OCI-LY3 (cell line): ENCODE measurements around the gene SEMA6A.

ENCODE experiments used
- H2AFZ ChIP-seq: fragments of 200-600, 300-600 bp; shearing (Covaris generic); 2 replicates; pipeline ENCODE4 v1.6.0; 2014; ENCODE audit warnings: antibody characterized with exemption, low read depth, low read length
- H3K27ac ChIP-seq: fragments of 200-600, 300-600 bp; sonication (generic); 2 replicates; pipeline ENCODE4 v1.5.1; 2014; ENCODE audit warnings: mild to moderate bottlenecking, low read length, moderate library complexity, mixed read lengths
- H3K27me3 ChIP-seq: fragments of 200-600, 300-600 bp; sonication (generic); 2 replicates; pipeline ENCODE4 v1.6.1; 2014; ENCODE audit warnings: low read depth, low read length, mixed read lengths
- H3K36me3 ChIP-seq: fragments of 200-600, 300-600 bp; sonication (generic); replicated peaks from 2 replicates; pipeline ENCODE3; 2014; ENCODE audit warnings: low read depth, low read length, mixed read lengths
- H3K4me1 ChIP-seq: fragments of 300-600, 200-600 bp; sonication (generic); 2 replicates; pipeline ENCODE4 v1.6.1; 2014; ENCODE audit warnings: low read length, mixed read lengths
- H3K4me2 ChIP-seq: fragments of 200-600, 300-600 bp; sonication (generic); 2 replicates; pipeline ENCODE4 v1.6.1; 2014; ENCODE audit warnings: low read length, mixed read lengths
- H3K4me3 ChIP-seq: fragments of 300-600, 200-600 bp; sonication (generic); 2 replicates; pipeline ENCODE4 v1.5.1; 2014; ENCODE audit warnings: antibody characterized with exemption, mild to moderate bottlenecking, low read length, moderate library complexity
- H3K79me2 ChIP-seq: fragments of 300-600, 200-600 bp; shearing (Covaris generic); 2 replicates; pipeline ENCODE4 v1.6.1; 2014; ENCODE audit warnings: mild to moderate bottlenecking, low read length, mixed read lengths
- H3K9ac ChIP-seq: fragments of 300-600, 200-600 bp; shearing (Covaris generic); 2 replicates; pipeline ENCODE4 v1.6.0; 2014; ENCODE audit warnings: mild to moderate bottlenecking, low read length, moderate library complexity
- H3K9me3 ChIP-seq: fragments of 200-600, 300-600 bp; shearing (Covaris generic); 2 replicates; pipeline ENCODE4 v1.6.1; 2014; ENCODE audit warnings: low read length, mixed read lengths; ENCODE audit not compliant: insufficient read depth
- H4K20me1 ChIP-seq: fragments of 200-600, 300-600 bp; sonication (generic); 2 replicates; pipeline ENCODE4 v1.6.1; 2016; ENCODE audit warnings: low read length, mixed read lengths; ENCODE audit not compliant: insufficient read depth
- EZH2phosphoT487 ChIP-seq: fragments of 200-600 bp; shearing (Covaris generic); IDR thresholded peaks from 2 replicates; pipeline ENCODE4 v1.6.1; 2018; ENCODE audit warnings: antibody characterized with exemption, mixed run types, low read depth
- TF ChIP-seq, protein P1 (sequence below): fragments of 200-600, 300-600 bp; sonication (generic); IDR thresholded peaks from 2 replicates; pipeline ENCODE4 v1.5.1; 2014; ENCODE audit warnings: antibody characterized with exemption, low read length, low read depth

SEMA6A gene

GRCh38 chr5:116492776-116493175 is 81.8 kb downstream of the SEMA6A start:
- Histone ChIP-seq H3K27me3 (no peaks in the 10 kb centered on the region), H3K9ac (no peak overlapping the region), H2AFZ (no peak overlapping the region), H3K4me1 (no peaks in the 10 kb centered on the region), H3K36me3 (no peaks in the 10 kb centered on the region), H3K79me2 (no peaks in the 10 kb centered on the region), H3K4me2 (no peak overlapping the region), H4K20me1 (no peaks in the 10 kb centered on the region), H3K27ac (no peak overlapping the region), H3K9me3 (no peaks in the 10 kb centered on the region), H3K4me3 (no peak overlapping the region)
- TF ChIP-seq, protein P1, sequence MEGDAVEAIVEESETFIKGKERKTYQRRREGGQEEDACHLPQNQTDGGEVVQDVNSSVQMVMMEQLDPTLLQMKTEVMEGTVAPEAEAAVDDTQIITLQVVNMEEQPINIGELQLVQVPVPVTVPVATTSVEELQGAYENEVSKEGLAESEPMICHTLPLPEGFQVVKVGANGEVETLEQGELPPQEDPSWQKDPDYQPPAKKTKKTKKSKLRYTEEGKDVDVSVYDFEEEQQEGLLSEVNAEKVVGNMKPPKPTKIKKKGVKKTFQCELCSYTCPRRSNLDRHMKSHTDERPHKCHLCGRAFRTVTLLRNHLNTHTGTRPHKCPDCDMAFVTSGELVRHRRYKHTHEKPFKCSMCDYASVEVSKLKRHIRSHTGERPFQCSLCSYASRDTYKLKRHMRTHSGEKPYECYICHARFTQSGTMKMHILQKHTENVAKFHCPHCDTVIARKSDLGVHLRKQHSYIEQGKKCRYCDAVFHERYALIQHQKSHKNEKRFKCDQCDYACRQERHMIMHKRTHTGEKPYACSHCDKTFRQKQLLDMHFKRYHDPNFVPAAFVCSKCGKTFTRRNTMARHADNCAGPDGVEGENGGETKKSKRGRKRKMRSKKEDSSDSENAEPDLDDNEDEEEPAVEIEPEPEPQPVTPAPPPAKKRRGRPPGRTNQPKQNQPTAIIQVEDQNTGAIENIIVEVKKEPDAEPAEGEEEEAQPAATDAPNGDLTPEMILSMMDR = no peak
- no peak for TF ChIP-seq EZH2phosphoT487

- TF ChIP-seq, protein P1 = no peak
- no peak for TF ChIP-seq EZH2phosphoT487
- H3K4me3 ChIP-seq = no peak overlapping the region
- no peaks in the 10 kb centered on the region for H3K4me1 ChIP-seq
- H3K9ac ChIP-seq = no peak overlapping the region
- no peak overlapping the region for H3K4me2 ChIP-seq
- no peaks in the 10 kb centered on the region for H3K79me2 ChIP-seq
- no peaks in the 10 kb centered on the region for H3K36me3 ChIP-seq
- H2AFZ ChIP-seq = no peak overlapping the region
- no peaks in the 10 kb centered on the region for H3K9me3 ChIP-seq
- no peaks in the 10 kb centered on the region for H3K27me3 ChIP-seq
- no peaks in the 10 kb centered on the region for H4K20me1 ChIP-seq
- H3K27ac ChIP-seq = no peak overlapping the region
Observed at GRCh38 chr5:116492016-116492623, 82.5 kb downstream of the SEMA6A start.

GRCh38 chr5:116488356-116489041 is 86.1 kb downstream of the SEMA6A start:
- no peaks in the 10 kb centered on the region for H3K4me1 ChIP-seq
- H4K20me1 ChIP-seq = no peaks in the 10 kb centered on the region
- no peak overlapping the region for H3K27ac ChIP-seq
- no peak overlapping the region for H2AFZ ChIP-seq
- H3K27me3 ChIP-seq = no peaks in the 10 kb centered on the region
- no peak for TF ChIP-seq EZH2phosphoT487
- TF ChIP-seq, protein P1 = no peak
- H3K4me3 ChIP-seq = no peak overlapping the region
- no peaks in the 10 kb centered on the region for H3K9me3 ChIP-seq
- no peaks in the 10 kb centered on the region for H3K79me2 ChIP-seq
- no peak overlapping the region for H3K9ac ChIP-seq
- no peak overlapping the region for H3K4me2 ChIP-seq
- H3K36me3 ChIP-seq = no peaks in the 10 kb centered on the region

- Histone ChIP-seq H3K4me3 (no peak overlapping the region), H3K9ac (no peak overlapping the region)
Observed at GRCh38 chr5:116487045-116487444, 87.6 kb downstream of the SEMA6A start.

More at GRCh38 chr5:116487045-116487444, 87.6 kb downstream of the SEMA6A start:
- Histone ChIP-seq H3K36me3 (no peaks in the 10 kb centered on the region), H3K79me2 (no peaks in the 10 kb centered on the region), H3K27me3 (no peaks in the 10 kb centered on the region), H3K9me3 (no peaks in the 10 kb centered on the region), H2AFZ (no peak overlapping the region), H3K4me2 (no peak overlapping the region), H3K27ac (no peak overlapping the region), H3K4me1 (no peaks in the 10 kb centered on the region), H4K20me1 (no peaks in the 10 kb centered on the region)
- TF ChIP-seq, protein P1 = no peak
- no peak for TF ChIP-seq EZH2phosphoT487
